ACC112 (cell line): Measurements from ENCODE around the gene RPTOR.

Experiments used
- H2AFZ ChIP-seq: fragments of 200-600 bp; sonication (generic); one replicate; pipeline ENCODE4 v1.6.0; 2017; ENCODE audit warnings: antibody characterized with exemption, low read length; ENCODE audit not compliant: unreplicated experiment
- H3K27ac ChIP-seq: fragments of 200-600 bp; sonication (generic); 2 replicates; pipeline ENCODE4 v1.5.1; 2014; ENCODE audit warnings: low read depth, mild to moderate bottlenecking, antibody characterized with exemption, low read length, moderate library complexity
- H3K27me3 ChIP-seq: fragments of 200-600 bp; sonication (generic); 2 replicates; pipeline ENCODE4 v1.6.1; 2014; ENCODE audit warnings: mild to moderate bottlenecking, antibody characterized with exemption, low read length, moderate library complexity, mixed read lengths; ENCODE audit not compliant: insufficient read depth
- H3K36me3 ChIP-seq: fragments of 200-600 bp; sonication (generic); 2 replicates; pipeline ENCODE4 v1.6.1; 2016; ENCODE audit warnings: mild to moderate bottlenecking, antibody characterized with exemption, low read length, moderate library complexity, mixed read lengths; ENCODE audit not compliant: insufficient read depth
- H3K4me1 ChIP-seq: fragments of 200-600 bp; sonication (generic); one replicate; pipeline ENCODE4 v1.6.1; 2016; ENCODE audit warnings: low read length, mixed read lengths; ENCODE audit not compliant: insufficient read depth, unreplicated experiment, control insufficient read depth
- H3K4me3 ChIP-seq: fragments of 200-600 bp; sonication (generic); 2 replicates; pipeline ENCODE4 v1.5.1; 2014; ENCODE audit warnings: mild to moderate bottlenecking, low read depth, low read length
- H3K79me2 ChIP-seq: fragments of 200-600 bp; sonication (generic); one replicate; pipeline ENCODE4 v1.6.0; 2016; ENCODE audit warnings: low read length; ENCODE audit not compliant: control insufficient read depth, unreplicated experiment, insufficient read depth

The RPTOR gene

DNA sequence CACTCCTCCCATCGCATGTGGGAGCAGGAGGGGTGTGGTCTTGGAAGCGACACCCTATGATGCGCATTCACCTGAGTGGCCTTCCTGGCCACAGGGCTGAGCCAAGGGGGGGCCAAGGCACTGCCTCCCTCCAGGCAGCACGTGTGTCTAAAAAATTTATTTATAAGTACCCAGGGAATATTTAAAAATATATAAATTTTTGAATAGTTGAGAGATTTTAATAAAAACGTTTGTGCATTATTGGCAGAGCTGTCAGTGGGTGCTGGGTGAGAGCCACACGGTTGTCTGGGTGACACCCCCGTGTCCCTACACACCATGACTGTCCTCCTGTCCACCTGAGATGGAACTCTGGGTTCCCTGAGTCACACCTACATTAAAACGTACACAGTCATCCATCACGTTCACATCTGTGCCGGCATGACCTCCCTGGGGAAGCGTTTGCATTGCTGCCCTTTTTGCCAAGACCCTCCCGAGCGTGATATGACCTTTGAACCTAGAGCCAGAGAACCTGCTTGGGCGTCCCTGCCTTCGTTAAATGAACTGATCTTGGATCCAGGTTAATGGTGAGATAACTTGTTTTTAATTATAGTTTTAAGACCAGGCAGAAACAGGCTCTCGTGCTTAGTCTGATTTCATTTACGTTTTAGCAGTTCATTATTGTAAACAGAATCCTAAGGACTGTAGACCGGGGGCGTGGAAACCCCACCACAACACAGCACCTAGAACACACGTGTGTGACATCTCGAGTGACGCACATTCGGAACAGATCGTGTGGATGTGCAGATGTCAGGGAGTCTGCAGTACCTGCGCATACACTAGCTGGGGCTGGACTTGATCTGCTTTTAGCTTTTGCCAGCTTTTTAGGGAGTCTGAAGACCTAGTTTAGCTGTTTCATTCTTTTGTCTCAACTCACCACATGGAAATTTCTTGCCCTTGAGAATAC is 254.2 kb downstream of the RPTOR start:
- Histone ChIP-seq H3K36me3 (0 out of 2 replicates have a peak, but pooled peaks cover 3% of the 10 kb centered on the region), H2AFZ (no peak overlapping the region), H3K4me3 (no peak overlapping the region), H3K79me2 (no peaks in the 10 kb centered on the region), H3K27ac (no peak overlapping the region), H3K27me3 (no peaks in the 10 kb centered on the region), H3K4me1 (peaks cover 7% of the 10 kb centered on the region)

DNA sequence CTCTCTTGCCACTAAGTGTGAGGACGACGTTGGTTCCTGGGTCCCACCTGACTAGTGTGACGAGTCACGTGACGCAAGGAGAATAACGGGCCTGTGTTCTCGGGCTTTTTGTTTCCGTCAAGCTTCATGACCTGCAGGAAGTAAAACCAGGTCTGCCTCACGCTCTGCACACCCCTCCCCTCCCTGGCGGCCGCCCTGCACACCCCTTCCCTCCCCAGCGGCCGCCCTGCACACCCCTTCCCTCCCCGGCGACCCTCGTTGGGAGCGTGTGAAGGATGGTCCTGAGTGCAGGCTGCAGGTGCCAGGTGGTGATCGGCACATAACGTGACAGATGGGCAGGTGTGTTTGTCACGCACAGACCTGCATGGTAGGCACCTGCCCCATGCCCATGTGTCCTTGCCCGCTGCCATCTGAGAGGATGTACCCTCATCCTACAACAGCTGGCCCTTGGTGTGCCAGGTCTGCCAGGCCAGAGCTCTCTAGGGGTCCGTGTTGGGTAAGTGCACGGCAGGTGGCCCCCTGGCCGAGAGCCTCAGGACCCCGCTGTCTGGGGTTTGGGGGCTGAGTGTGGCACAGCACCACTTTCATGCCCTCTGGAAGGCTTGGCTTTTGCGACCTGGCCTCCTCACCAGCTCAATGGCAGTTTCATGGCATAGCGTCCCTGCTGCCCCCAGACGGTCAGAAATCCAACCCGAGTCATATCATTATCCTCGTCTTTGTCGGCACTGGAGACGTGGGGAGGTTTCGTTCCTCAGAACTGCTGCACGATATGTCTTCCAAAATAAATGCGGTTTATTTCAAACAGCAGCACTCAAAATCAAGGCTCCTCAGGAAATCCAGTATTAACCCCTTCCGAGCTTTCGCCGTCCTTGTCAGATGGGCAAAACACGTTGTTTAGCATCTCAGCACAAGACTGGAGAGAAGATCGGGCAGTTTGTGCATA is 255.2 kb downstream of the RPTOR start:
- no peak overlapping the region for H3K4me3 ChIP-seq
- H3K4me1 ChIP-seq, result no peaks in the 10 kb centered on the region
- H3K27ac ChIP-seq, result no peak overlapping the region
- H2AFZ ChIP-seq, result no peak overlapping the region
- H3K36me3 ChIP-seq, result no peaks in the 10 kb centered on the region
- no peaks in the 10 kb centered on the region for H3K79me2 ChIP-seq
- H3K27me3 ChIP-seq, result no peaks in the 10 kb centered on the region

DNA sequence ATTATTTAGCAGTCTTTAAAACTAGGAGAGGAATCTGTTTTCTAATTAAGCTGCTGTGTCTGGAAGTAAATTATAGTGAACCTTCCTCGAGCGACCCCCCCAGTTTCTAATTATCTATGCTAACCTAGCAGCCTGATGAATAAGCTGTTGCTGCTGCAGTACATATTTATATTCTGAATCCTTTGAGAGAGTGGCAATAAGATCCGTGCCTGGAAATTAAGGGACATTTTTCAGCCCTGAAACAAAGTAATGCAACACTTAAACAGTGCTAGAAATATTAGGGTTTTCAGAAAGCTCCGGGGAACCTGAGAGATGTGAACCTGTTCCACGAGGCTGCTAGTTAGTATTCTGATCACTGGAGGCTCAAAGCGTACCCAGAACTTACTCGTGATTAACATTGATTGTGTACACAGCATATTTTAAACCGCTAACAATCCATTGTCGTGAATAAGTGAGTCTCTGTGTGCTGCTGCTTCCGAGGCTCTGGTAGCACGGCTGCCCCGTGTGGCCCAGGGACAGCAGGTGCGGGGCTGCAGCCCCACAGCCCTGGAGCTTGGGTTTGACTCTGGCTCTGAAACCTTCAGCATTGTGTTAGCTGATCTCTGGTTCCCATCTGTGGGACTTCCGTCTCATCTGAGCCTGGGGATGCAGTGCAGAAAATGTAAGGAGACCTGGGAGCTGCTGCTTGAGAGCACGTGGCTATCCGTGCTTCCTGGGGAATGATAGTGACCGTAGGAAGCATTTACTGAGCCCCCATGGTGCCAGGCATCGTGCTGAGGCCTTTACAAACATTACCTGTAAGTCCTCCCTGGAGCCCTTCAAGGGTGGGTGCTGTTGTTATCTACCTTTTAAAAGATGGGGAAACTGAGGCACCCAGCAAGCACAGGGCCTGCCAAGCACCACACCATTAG is 256.1 kb downstream of the RPTOR start:
- H3K27ac ChIP-seq, result no peak overlapping the region
- no peak overlapping the region for H2AFZ ChIP-seq
- H3K4me3 ChIP-seq, result no peak overlapping the region
- no peaks in the 10 kb centered on the region for H3K79me2 ChIP-seq
- no peaks in the 10 kb centered on the region for H3K27me3 ChIP-seq
- no peaks in the 10 kb centered on the region for H3K4me1 ChIP-seq
- H3K36me3 ChIP-seq, result peaks cover 1% of the 10 kb centered on the region; the same call in 1 of the 2 replicates

DNA sequence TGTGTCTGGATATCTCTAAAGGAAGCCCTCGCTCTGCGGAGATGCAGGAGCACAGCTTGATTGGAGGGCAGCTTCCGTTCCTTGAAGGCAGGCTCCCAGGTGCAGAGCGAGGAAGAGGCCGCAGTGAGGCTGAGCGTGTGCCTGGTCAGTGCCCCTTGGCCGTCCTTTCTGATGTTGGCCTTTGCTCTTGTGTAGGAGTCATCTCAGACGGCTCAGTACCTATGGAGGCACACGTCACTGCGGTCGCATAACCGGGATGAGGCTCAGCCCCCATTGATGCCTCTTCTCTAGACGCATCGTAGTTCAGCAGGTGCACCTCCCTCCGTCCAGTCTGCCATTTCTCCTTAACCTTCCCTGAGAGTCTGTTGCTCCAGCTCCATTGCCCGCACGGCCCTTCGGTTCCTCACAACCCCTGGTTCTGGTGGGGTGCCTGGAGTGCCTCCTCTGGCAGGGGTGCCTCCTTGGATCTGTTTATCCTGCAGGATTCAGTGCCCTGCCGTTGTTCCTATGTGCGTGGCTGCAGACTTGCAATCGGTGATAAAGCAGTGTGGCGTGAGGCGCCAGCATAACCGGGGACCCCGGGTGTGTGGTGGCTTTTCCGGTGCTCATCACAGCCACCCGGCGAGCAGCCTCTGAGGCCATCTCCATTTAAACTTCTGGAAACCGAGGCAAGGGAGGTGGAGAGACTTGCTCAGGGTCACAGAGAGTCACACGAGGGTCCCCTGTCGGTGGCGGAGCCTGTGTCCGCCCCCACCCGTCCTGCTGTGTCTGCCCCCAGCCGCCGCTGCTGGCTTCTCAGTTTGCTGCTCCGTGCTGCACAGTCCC is 258.2 kb downstream of the RPTOR start:
- H3K4me3 ChIP-seq, result no peak overlapping the region
- no peak overlapping the region for H2AFZ ChIP-seq
- H3K27me3 ChIP-seq, result no peaks in the 10 kb centered on the region
- H3K4me1 ChIP-seq, result no peaks in the 10 kb centered on the region
- H3K79me2 ChIP-seq, result no peaks in the 10 kb centered on the region
- no peak overlapping the region for H3K27ac ChIP-seq
- peaks cover 18% of the 10 kb centered on the region for H3K36me3 ChIP-seq

DNA sequence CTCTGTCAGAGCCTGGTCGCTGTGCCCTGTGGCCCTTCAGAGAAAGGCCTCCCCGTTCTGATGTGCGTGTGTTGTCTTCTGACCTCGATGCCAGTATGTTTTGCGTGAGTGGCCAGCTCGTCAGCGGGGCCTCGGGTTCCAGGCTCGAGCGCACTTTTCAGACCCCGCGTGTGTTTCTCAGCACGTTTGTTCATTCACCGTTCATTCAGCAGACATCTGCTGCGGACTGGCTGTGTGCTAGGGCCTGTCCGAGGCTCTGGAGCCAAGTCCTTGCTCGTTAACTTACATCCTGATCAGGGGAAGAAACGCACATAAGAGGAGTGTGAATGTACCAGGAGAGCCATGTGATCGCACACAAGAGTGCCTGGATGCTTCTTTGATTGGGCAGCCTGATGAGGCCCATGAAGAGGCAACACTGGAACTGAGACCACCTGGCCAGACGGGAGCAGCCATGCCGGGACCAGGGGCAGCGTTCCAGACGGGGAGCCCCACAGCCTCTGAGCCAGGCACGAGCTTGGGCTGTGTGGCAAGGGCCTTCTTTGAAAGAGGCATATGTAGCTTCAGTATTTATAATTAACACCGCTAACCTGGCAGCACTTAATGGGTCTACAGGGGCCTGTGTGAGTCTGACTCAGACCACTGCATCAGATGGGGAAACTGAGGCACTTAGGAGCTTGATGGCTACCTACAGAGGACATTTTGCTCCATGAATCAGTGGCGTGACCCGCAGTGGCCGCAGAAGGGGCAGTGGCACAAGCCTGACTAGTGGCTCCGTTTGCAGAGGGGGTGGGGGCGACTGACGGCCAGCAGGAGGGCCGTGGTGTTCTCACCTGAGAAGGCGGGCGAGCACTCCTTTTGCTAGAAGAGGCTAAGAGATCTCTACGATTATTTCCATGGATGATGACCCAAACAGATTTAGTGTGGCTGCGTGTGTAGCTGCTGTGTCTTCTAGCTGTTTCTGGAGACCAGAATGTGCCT is 259.1 kb downstream of the RPTOR start:
- no peaks in the 10 kb centered on the region for H3K79me2 ChIP-seq
- no peaks in the 10 kb centered on the region for H3K27me3 ChIP-seq
- H3K4me1 ChIP-seq, result no peaks in the 10 kb centered on the region
- no peak overlapping the region for H3K4me3 ChIP-seq
- H2AFZ ChIP-seq, result no peak overlapping the region
- peaks cover 23% of the 10 kb centered on the region for H3K36me3 ChIP-seq
- H3K27ac ChIP-seq, result no peak overlapping the region

DNA sequence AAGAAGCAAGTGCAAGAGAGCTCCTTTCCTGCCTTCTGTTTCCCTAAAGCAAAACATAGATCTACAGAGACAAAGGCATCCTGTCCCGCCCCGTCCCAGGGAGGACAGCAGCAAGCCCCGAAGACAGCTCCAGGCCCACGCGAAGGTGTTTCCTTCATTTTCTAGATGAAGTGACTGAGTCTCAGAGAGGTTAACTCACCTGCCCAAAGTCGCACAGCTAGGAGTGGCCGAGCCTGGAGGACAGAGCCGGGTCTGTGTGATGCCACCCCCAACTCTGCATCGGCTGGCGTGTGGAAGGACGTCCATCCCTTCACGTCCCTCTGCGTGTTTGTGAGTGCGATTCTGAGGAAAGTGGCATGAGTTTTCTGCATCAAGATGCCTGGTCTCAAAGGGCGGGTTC is 259.8 kb downstream of the RPTOR start:
- H3K79me2 ChIP-seq, result no peaks in the 10 kb centered on the region
- H3K27me3 ChIP-seq, result no peaks in the 10 kb centered on the region
- H2AFZ ChIP-seq, result no peak overlapping the region
- no peaks in the 10 kb centered on the region for H3K4me1 ChIP-seq
- peaks cover 23% of the 10 kb centered on the region for H3K36me3 ChIP-seq
- no peak overlapping the region for H3K27ac ChIP-seq
- H3K4me3 ChIP-seq, result no peak overlapping the region

DNA sequence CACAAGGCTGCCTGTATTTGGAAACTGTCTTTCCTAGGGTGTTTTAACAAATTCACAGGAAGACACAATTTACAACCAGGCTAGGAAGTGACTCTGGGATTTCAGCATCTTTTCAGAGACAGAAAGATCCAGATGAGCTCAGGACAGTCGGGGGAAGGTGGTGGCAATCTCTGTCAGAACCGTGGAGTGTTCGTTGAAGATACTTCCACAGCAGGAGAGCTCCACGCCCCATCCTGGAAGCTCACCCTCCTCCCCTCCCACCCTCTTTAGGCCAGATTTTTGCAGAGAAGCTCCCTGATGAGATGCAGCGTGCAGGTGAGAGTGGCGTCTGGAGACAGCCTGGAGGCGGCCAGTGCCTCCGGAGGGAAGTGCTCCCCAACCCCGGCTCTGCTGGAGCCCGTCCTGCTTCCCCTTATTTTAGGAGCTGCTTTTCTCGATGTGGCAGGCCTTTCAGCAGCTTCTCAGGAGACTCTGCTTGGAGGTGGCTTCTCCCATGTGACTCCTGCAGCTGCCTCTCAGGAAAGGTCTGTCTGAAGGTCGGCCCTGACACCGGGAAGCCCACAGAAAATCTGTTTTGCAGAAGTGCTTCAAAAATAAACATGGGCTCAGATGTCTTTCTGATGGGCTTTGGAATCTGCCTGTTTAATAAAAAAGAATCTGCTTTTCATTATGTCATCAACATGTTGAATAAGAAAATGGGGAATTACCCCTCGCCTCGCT is 260.6 kb downstream of the RPTOR start:
- H3K79me2 ChIP-seq, result no peaks in the 10 kb centered on the region
- H3K27ac ChIP-seq, result no peak overlapping the region
- no peaks in the 10 kb centered on the region for H3K4me1 ChIP-seq
- no peak overlapping the region for H3K4me3 ChIP-seq
- no peak overlapping the region for H2AFZ ChIP-seq
- no peaks in the 10 kb centered on the region for H3K27me3 ChIP-seq
- peaks cover 23% of the 10 kb centered on the region for H3K36me3 ChIP-seq

DNA sequence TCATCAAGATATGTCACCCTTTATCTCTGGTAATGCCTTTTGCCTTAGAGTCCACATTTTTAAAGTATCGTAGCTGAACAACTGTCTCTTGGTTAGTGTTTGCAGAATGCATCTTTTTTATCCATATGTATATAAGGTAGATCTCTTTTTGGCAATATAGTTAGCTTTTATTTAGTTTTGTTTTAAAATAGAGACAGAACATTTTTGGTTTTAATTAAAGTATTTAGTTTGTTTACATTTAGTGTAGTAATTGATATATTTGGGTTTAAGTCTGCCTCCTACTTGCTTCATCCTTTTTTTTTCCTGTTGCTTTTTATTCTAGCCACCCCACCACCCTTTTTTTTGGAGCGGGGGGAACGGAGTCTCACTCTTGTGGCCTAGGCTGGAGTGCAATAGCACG is 262.4 kb downstream of the RPTOR start:
- Histone ChIP-seq H3K4me1 (no peaks in the 10 kb centered on the region), H3K27ac (no peak overlapping the region), H2AFZ (no peak overlapping the region), H3K79me2 (no peaks in the 10 kb centered on the region), H3K36me3 (peaks cover 23% of the 10 kb centered on the region), H3K27me3 (no peaks in the 10 kb centered on the region), H3K4me3 (no peak overlapping the region)
